ENCODE data around the gene CDA. TPM values are rescaled to one million over a fixed set of nuclear protein-coding genes. Genes with fewer than 3 reads are reported as not detected.
"Not testable (repeated sequence)": the region's sequence is repeated elsewhere in the genome, so short reads cannot be mapped to it uniquely, and the experiment has no call there.

CDA gene
- total RNA-seq, 1 experiment from 2014 or later: 0.62 TPM

DNA sequence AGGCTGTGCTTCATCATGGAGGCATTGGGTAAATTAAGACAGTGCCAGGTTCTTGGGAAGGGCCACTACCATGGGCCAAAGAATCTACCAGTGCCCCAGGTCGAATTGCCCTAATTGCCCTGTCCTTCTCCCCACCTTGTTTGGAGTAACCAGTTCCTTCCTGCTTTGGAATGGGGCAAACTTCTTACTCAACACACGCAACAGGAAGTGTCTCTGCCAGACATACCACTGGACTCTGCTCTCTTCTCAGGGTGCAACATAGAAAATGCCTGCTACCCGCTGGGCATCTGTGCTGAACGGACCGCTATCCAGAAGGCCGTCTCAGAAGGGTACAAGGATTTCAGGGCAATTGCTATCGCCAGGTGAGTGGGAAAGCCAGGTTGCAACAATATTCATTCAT lies 15.8 kb downstream of the CDA start:
- H3K36me3 ChIP-seq (ENCODE audit: control insufficient read depth, insufficient read depth, low read length): no peaks in the 10 kb centered on the region
- H3K4me3 ChIP-seq (ENCODE audit: low read depth in 2 of 2, low read length in 2 of 2): no peak overlapping the region
- TF ChIP-seq, protein P1, sequence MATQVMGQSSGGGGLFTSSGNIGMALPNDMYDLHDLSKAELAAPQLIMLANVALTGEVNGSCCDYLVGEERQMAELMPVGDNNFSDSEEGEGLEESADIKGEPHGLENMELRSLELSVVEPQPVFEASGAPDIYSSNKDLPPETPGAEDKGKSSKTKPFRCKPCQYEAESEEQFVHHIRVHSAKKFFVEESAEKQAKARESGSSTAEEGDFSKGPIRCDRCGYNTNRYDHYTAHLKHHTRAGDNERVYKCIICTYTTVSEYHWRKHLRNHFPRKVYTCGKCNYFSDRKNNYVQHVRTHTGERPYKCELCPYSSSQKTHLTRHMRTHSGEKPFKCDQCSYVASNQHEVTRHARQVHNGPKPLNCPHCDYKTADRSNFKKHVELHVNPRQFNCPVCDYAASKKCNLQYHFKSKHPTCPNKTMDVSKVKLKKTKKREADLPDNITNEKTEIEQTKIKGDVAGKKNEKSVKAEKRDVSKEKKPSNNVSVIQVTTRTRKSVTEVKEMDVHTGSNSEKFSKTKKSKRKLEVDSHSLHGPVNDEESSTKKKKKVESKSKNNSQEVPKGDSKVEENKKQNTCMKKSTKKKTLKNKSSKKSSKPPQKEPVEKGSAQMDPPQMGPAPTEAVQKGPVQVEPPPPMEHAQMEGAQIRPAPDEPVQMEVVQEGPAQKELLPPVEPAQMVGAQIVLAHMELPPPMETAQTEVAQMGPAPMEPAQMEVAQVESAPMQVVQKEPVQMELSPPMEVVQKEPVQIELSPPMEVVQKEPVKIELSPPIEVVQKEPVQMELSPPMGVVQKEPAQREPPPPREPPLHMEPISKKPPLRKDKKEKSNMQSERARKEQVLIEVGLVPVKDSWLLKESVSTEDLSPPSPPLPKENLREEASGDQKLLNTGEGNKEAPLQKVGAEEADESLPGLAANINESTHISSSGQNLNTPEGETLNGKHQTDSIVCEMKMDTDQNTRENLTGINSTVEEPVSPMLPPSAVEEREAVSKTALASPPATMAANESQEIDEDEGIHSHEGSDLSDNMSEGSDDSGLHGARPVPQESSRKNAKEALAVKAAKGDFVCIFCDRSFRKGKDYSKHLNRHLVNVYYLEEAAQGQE (IDR thresholded peaks at IDR 0.05; ENCODE audit: insufficient read depth in 1 of 2, low read depth in 2 of 2, low read length in 1 of 2): no peak
- TF ChIP-seq, protein P2, sequence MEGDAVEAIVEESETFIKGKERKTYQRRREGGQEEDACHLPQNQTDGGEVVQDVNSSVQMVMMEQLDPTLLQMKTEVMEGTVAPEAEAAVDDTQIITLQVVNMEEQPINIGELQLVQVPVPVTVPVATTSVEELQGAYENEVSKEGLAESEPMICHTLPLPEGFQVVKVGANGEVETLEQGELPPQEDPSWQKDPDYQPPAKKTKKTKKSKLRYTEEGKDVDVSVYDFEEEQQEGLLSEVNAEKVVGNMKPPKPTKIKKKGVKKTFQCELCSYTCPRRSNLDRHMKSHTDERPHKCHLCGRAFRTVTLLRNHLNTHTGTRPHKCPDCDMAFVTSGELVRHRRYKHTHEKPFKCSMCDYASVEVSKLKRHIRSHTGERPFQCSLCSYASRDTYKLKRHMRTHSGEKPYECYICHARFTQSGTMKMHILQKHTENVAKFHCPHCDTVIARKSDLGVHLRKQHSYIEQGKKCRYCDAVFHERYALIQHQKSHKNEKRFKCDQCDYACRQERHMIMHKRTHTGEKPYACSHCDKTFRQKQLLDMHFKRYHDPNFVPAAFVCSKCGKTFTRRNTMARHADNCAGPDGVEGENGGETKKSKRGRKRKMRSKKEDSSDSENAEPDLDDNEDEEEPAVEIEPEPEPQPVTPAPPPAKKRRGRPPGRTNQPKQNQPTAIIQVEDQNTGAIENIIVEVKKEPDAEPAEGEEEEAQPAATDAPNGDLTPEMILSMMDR (IDR thresholded peaks at IDR 0.05): no peak
- TF ChIP-seq POLR2AphosphoS5 (IDR thresholded peaks at IDR 0.05; ENCODE audit: low read depth, low read length): no peak
- no peak for TF ChIP-seq SIN3A (IDR thresholded peaks at IDR 0.05; ENCODE audit: borderline replicate concordance, insufficient read depth, low read depth, low read length)
- TF ChIP-seq TCF7L2 (IDR thresholded peaks at IDR 0.05; ENCODE audit: low read depth, low read length): no peak
- H3K4me1 ChIP-seq (ENCODE audit: control insufficient read depth, insufficient read depth, low read length): no peaks in the 10 kb centered on the region; the same call in 1 of the 2 replicates
- DNase-seq (ENCODE audit: low read depth, low spot score): no peak
- ChIA-PET POLR2A (no interaction called here), CTCF (no interaction called here)
- in situ Hi-C loops (cut with HindIII; ENCODE audit: low pct_unique_long_range_greater_than_20kb, low sequenced_read_pairs) (no loop called here), intact Hi-C loops (cut with micrococcal nuclease; ENCODE audit: unreplicated experiment) (no loop called here)
- H3K27me3 ChIP-seq (ENCODE audit: control insufficient read depth, insufficient read depth, low read length): no peaks in the 10 kb centered on the region
- ATAC-seq: no peak
- no peak overlapping the region for H3K27ac ChIP-seq (ENCODE audit: low read length)
- no peaks in the 10 kb centered on the region for H3K9me3 ChIP-seq (ENCODE audit: control insufficient read depth, insufficient read depth, low read depth, low read length)
- no TSS peak for BruUV-seq (replicated peaks)

DNA sequence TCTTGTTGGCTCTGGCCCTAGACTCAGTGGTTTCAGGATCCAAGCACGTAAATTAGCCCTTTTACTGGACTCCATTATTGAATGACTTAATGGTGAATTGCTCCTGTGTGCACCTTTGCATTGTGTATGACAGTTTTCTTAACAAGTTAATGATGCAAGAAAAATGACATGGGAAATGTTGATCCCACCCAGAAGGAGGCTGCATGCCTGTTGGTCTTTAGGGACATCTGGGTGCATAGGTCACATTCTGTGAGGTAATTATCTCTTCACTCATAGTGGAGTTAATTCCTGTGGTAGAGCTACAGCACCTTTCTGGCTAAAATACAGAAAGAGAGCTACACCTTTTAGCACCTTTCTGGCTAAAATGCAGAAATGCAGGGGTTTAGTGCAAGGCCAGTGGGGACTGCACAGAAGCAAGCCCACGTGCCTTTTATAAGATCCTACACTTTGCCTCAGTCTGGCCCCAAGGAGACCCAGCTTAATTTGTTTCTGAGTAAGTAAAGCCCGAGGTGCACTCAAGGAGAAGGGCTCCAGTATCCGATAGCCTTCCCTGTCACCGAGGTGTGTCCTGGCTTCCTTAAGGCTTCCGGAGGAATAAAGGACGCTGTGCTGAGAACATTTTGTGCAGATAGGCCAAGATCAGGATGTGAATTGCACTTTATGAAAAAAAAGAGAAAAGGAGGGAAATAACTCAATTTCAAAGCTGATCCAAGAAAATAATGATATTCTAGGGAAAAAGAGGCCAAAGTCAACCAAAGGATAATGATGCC lies 18.1 kb downstream of the CDA start:
- DNase-seq (ENCODE audit: low read depth, low spot score); H3K4me1 ChIP-seq (ENCODE audit: control insufficient read depth, insufficient read depth, low read length); H3K27me3 ChIP-seq (ENCODE audit: control insufficient read depth, insufficient read depth, low read length); H3K9me3 ChIP-seq (ENCODE audit: control insufficient read depth, insufficient read depth, low read depth, low read length); H3K36me3 ChIP-seq (ENCODE audit: control insufficient read depth, insufficient read depth, low read length); H3K4me3 ChIP-seq (ENCODE audit: low read depth in 2 of 2, low read length in 2 of 2); ATAC-seq; H3K27ac ChIP-seq (ENCODE audit: low read length); BruUV-seq (replicated peaks); intact Hi-C loops (cut with micrococcal nuclease; ENCODE audit: unreplicated experiment); POLR2A ChIA-PET; in situ Hi-C loops (cut with HindIII; ENCODE audit: low pct_unique_long_range_greater_than_20kb, low sequenced_read_pairs): not testable (repeated sequence)
- CTCF ChIA-PET: interaction anchor here (0.6 kb wide), 1 partner anchor 39 kb away, joined by 3 read pairs; no protein-coding TSS in a partner anchor

DNA sequence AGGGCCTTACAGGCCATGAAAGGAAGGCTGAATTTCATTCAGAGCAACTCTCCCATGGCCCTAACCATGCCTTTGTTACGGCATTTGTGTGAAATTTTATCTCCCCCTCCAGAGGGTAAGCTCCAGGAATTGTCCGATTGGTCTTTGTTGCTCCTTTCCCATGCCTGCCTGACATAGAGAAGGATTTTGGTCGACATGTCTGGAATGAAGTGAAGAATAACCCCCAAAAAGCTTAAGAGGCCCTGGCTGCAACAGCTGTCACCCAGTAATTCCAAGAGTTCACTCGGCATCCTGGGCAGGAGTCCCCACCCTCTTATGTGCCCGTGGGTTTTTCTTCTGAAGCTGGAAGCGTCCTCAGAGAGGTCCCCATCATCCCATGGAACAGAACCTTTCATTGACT lies 20.6 kb downstream of the CDA start:
- Histone ChIP-seq H3K9me3 (ENCODE audit: control insufficient read depth, insufficient read depth, low read depth, low read length) (no peaks in the 10 kb centered on the region), H3K27me3 (ENCODE audit: control insufficient read depth, insufficient read depth, low read length) (no peaks in the 10 kb centered on the region), H3K4me1 (ENCODE audit: control insufficient read depth, insufficient read depth, low read length) (peaks cover 31% of the 10 kb centered on the region), H3K4me3 (ENCODE audit: low read depth in 2 of 2, low read length in 2 of 2) (no peak overlapping the region), H3K27ac (ENCODE audit: low read length) (no peak overlapping the region; the same call in 1 of the 2 replicates), H3K36me3 (ENCODE audit: control insufficient read depth, insufficient read depth, low read length) (no peaks in the 10 kb centered on the region)
- DNase-seq (ENCODE audit: low read depth, low spot score) (no peak), ATAC-seq (no peak)
- in situ Hi-C loops (cut with HindIII; ENCODE audit: low pct_unique_long_range_greater_than_20kb, low sequenced_read_pairs) (no loop called here), intact Hi-C loops (cut with micrococcal nuclease; ENCODE audit: unreplicated experiment) (no loop called here)
- TF ChIP-seq TCF7L2 (IDR thresholded peaks at IDR 0.05; ENCODE audit: low read depth, low read length): no peak
- TF ChIP-seq, protein P1 (IDR thresholded peaks at IDR 0.05; ENCODE audit: insufficient read depth in 1 of 2, low read depth in 2 of 2, low read length in 1 of 2): no peak
- TF ChIP-seq, protein P2 (IDR thresholded peaks at IDR 0.05): no peak
- no TSS peak for BruUV-seq (replicated peaks)
- ChIA-PET POLR2A (interaction anchor here (0.5 kb wide), 1 partner anchor 1704 kb away, joined by 7 read pairs; no protein-coding TSS in a partner anchor), CTCF (no interaction called here)

All from Panc1 (cell line).